Nephron progenitor cell (in vitro differentiated cells): ENCODE data around the gene FAM72A.
A peak's percentile ranks its signal among the peaks of the same experiment; 100 is the strongest.
"Not testable (repeated sequence)": the region's sequence is repeated elsewhere in the genome, so short reads cannot be mapped to it uniquely, and the experiment has no call there.

Experiments
- DNase-seq: peaks from one replicate; pipeline ENCODE4 v3.0.0; 2021
- H3K27ac Mint-ChIP-seq: 2 replicates; pipeline ENCODE4 v1.8.0; 2021; ENCODE audit warnings: mild to moderate bottlenecking, moderate library complexity, mixed read lengths
- H3K27me3 Mint-ChIP-seq: 2 replicates; pipeline ENCODE4 v1.8.0; 2021; ENCODE audit warnings: mild to moderate bottlenecking, low read depth, mixed read lengths; ENCODE audit not compliant: poor library complexity
- H3K36me3 Mint-ChIP-seq: 2 replicates; pipeline ENCODE4 v1.8.0; 2021; ENCODE audit warnings: low read depth, mixed read lengths
- H3K4me1 Mint-ChIP-seq: 2 replicates; pipeline ENCODE4 v1.8.0; 2021; ENCODE audit warnings: mixed read lengths
- H3K4me3 Mint-ChIP-seq: 2 replicates; pipeline ENCODE4 v1.8.0; 2021; ENCODE audit warnings: mild to moderate bottlenecking, moderate library complexity, mixed read lengths
- H3K9me3 Mint-ChIP-seq: 2 replicates; pipeline ENCODE4 v1.8.0; 2021; ENCODE audit warnings: mild to moderate bottlenecking, moderate library complexity, mixed read lengths

FAM72A gene

GRCh38 chr1:206221585-206221984, 18.9 kb upstream of the FAM72A start:
- not testable (repeated sequence) for H3K4me1 Mint-ChIP-seq, H3K4me3 Mint-ChIP-seq, H3K27ac Mint-ChIP-seq, H3K27me3 Mint-ChIP-seq, DNase-seq, H3K36me3 Mint-ChIP-seq, H3K9me3 Mint-ChIP-seq

- H3K27me3 Mint-ChIP-seq, H3K4me3 Mint-ChIP-seq, H3K36me3 Mint-ChIP-seq, H3K9me3 Mint-ChIP-seq, H3K27ac Mint-ChIP-seq, DNase-seq, H3K4me1 Mint-ChIP-seq: not testable (repeated sequence)
These were observed 17.8 kb upstream of the FAM72A start for GRCh38 chr1:206220332-206221000.

GRCh38 chr1:206219514-206220331, 17.1 kb upstream of the FAM72A start:
- not testable (repeated sequence) for H3K36me3 Mint-ChIP-seq, H3K27ac Mint-ChIP-seq, DNase-seq

GRCh38 chr1:206218765-206219164, 16.1 kb upstream of the FAM72A start:
- not testable (repeated sequence) for H3K27me3 Mint-ChIP-seq, H3K9me3 Mint-ChIP-seq, H3K4me3 Mint-ChIP-seq, H3K4me1 Mint-ChIP-seq, DNase-seq, H3K36me3 Mint-ChIP-seq, H3K27ac Mint-ChIP-seq

More at GRCh38 chr1:206219514-206220331, 17.1 kb upstream of the FAM72A start:
- not testable (repeated sequence) for H3K4me1 Mint-ChIP-seq, H3K9me3 Mint-ChIP-seq, H3K4me3 Mint-ChIP-seq, H3K27me3 Mint-ChIP-seq

- DNase-seq, H3K4me3 Mint-ChIP-seq, H3K27ac Mint-ChIP-seq, H3K4me1 Mint-ChIP-seq, H3K27me3 Mint-ChIP-seq, H3K36me3 Mint-ChIP-seq, H3K9me3 Mint-ChIP-seq: not testable (repeated sequence)
These were observed 15.6 kb upstream of the FAM72A start for GRCh38 chr1:206218285-206218684.

GRCh38 chr1:206215600-206216392, 13.2 kb upstream of the FAM72A start:
- H3K27me3 Mint-ChIP-seq, DNase-seq, H3K4me3 Mint-ChIP-seq, H3K4me1 Mint-ChIP-seq, H3K27ac Mint-ChIP-seq, H3K36me3 Mint-ChIP-seq, H3K9me3 Mint-ChIP-seq: not testable (repeated sequence)

GRCh38 chr1:206210802-206211201, 8.2 kb upstream of the FAM72A start:
- H3K4me1 Mint-ChIP-seq, H3K27ac Mint-ChIP-seq, H3K4me3 Mint-ChIP-seq, H3K36me3 Mint-ChIP-seq, H3K27me3 Mint-ChIP-seq, DNase-seq, H3K9me3 Mint-ChIP-seq: not testable (repeated sequence)

- peak; percentile 50 for DNase-seq
- H3K27me3 Mint-ChIP-seq, H3K36me3 Mint-ChIP-seq, H3K4me3 Mint-ChIP-seq, H3K27ac Mint-ChIP-seq, H3K9me3 Mint-ChIP-seq, H3K4me1 Mint-ChIP-seq: not testable (repeated sequence)
These were observed 2.9 kb upstream of the FAM72A start for GRCh38 chr1:206205569-206205968.

GRCh38 chr1:206204871-206205270, 2.2 kb upstream of the FAM72A start:
- H3K4me1 Mint-ChIP-seq, H3K9me3 Mint-ChIP-seq, H3K27ac Mint-ChIP-seq, H3K27me3 Mint-ChIP-seq, H3K36me3 Mint-ChIP-seq: not testable (repeated sequence)
- H3K4me3 Mint-ChIP-seq: peak overlapping the region; percentile 89
- peak; percentile 12 for DNase-seq

- not testable (repeated sequence) for H3K27ac Mint-ChIP-seq, H3K36me3 Mint-ChIP-seq, H3K4me1 Mint-ChIP-seq, H3K27me3 Mint-ChIP-seq, H3K9me3 Mint-ChIP-seq
- DNase-seq: peak; percentile 10
- peak overlapping the region; percentile 69 for H3K4me3 Mint-ChIP-seq
These were observed 1.5 kb upstream of the FAM72A start for GRCh38 chr1:206204159-206204511.

GRCh38 chr1:206203364-206204158, 922 bp upstream of the FAM72A start, which contains the start of gene SRGAP2:
Gene SRGAP2 (plus strand): TSS chr1:206203541. CDS start chr1:206205971, 2,430 bp downstream.
- peak within 1 kb of the TSS; percentile 81 for H3K4me3 Mint-ChIP-seq
- H3K27me3 Mint-ChIP-seq, H3K36me3 Mint-ChIP-seq, H3K9me3 Mint-ChIP-seq, H3K27ac Mint-ChIP-seq, H3K4me1 Mint-ChIP-seq: not testable (repeated sequence)
- peak; percentile 63 for DNase-seq

GRCh38 chr1:206196748-206197424, 5.8 kb downstream of the FAM72A start:
- not testable (repeated sequence) for H3K4me1 Mint-ChIP-seq, H3K36me3 Mint-ChIP-seq, H3K27ac Mint-ChIP-seq, H3K4me3 Mint-ChIP-seq, H3K27me3 Mint-ChIP-seq, H3K9me3 Mint-ChIP-seq, DNase-seq

GRCh38 chr1:206195182-206195581, 7.5 kb downstream of the FAM72A start:
- H3K4me1 Mint-ChIP-seq, H3K4me3 Mint-ChIP-seq, DNase-seq, H3K36me3 Mint-ChIP-seq, H3K9me3 Mint-ChIP-seq, H3K27me3 Mint-ChIP-seq, H3K27ac Mint-ChIP-seq: not testable (repeated sequence)
